Endothelial cell of umbilical vein (primary cell): ENCODE measurements around the gene HIVEP1. TPM values are rescaled to one million over a fixed set of nuclear protein-coding genes. Genes with fewer than 3 reads are reported as not detected.

Experiments
- BruUV-seq: library from RNA; stranded (reverse); fragments of 400-500 nt; replicated peaks from 2 replicates; lab custom pipeline; 2021; lab: Mats Ljungman, UMichigan
- CTCF ChIA-PET: fragments of 300-600, 350-600 bp; sonication (Branson Sonifier 250); formaldehyde crosslinking; loops from one replicate; lab custom pipeline; 2021; ENCODE audit warnings: antibody characterized with exemption, inconsistent platforms; lab: Charles Lee
- POLR2A ChIA-PET: fragments of 300-600, 350-600 bp; sonication (Branson Sonifier 250); formaldehyde crosslinking; loops from one replicate; lab custom pipeline; 2021; ENCODE audit warnings: antibody characterized with exemption, inconsistent platforms; lab: Charles Lee
- DNase-seq: peaks from one replicate; pipeline ENCODE4 v3.0.0-alpha.2; 2011; ENCODE audit warnings: low read depth, low spot score
- FAIRE-seq: peaks from 2 replicates; lab custom pipeline; 2011; peaks lifted over from hg19 to GRCh38; lab: Jason Lieb, UNC
- H2AFZ ChIP-seq: 2 replicates; pipeline ENCODE4 v1.6.0; 2012; ENCODE audit warnings: low read depth, low read length, control low read depth, inconsistent platforms
- H3K27ac ChIP-seq: 2 replicates; pipeline ENCODE4 v1.5.1; 2011; ENCODE audit warnings: low read depth, mild to moderate bottlenecking, control low read depth, low read length, moderate library complexity; ENCODE audit not compliant: insufficient read depth
- H3K27me3 ChIP-seq, 2 experiments: 2 replicates each; pipeline versions ENCODE4 v1.6.0 to v1.6.1; 2011; ENCODE audit warnings: low read length in 2 of 2, mixed read lengths in 1 of 2; ENCODE audit not compliant: control insufficient read depth in 2 of 2, insufficient read depth in 2 of 2
- H3K36me3 ChIP-seq, 2 experiments: 2 replicates in 1 of 2; 3 replicates in 1 of 2; pipeline ENCODE4 v1.5.1; 2011; ENCODE audit warnings: low read length in 2 of 2, mild to moderate bottlenecking in 1 of 2, moderate library complexity in 1 of 2; ENCODE audit not compliant: control insufficient read depth in 2 of 2, insufficient read depth in 2 of 2; ENCODE audit errors: extremely low read depth in 1 of 2
- H3K4me1 ChIP-seq: 3 replicates; pipeline ENCODE4 v1.5.1; 2011; ENCODE audit warnings: mild to moderate bottlenecking, low read length; ENCODE audit not compliant: control insufficient read depth, insufficient read depth; ENCODE audit errors: extremely low read depth
- H3K4me2 ChIP-seq: 2 replicates; pipeline ENCODE4 v1.6.1; 2011; ENCODE audit warnings: low read length, control low read depth, mixed read lengths; ENCODE audit not compliant: insufficient read depth
- H3K4me3 ChIP-seq, 3 experiments: fragments of 200-600 bp in 1 of 3; sonication (generic), shearing (Covaris generic) in 1 of 3; replicated peaks in 1 of 3; 2 replicates each; pipeline ENCODE4 v1.5.1; 2011 to 2016; ENCODE audit warnings: control low read depth in 3 of 3, low read length in 3 of 3, mild to moderate bottlenecking in 2 of 3, inconsistent platforms in 1 of 3, low read depth in 1 of 3, moderate library complexity in 1 of 3; ENCODE audit not compliant: insufficient read depth in 1 of 3
- H3K79me2 ChIP-seq: 2 replicates; pipeline ENCODE4 v1.6.0; 2012; ENCODE audit warnings: low read length, inconsistent platforms; ENCODE audit not compliant: control insufficient read depth, insufficient read depth
- H3K9ac ChIP-seq: replicated peaks from 2 replicates; pipeline ENCODE3; 2011; ENCODE audit warnings: low read length, control low read depth; ENCODE audit not compliant: insufficient read depth; ENCODE audit errors: extremely low read depth
- H3K9me1 ChIP-seq: replicated peaks from 3 replicates; pipeline ENCODE4 v1.6.0; 2011; ENCODE audit warnings: mild to moderate bottlenecking, low read length; ENCODE audit not compliant: control insufficient read depth, insufficient read depth; ENCODE audit errors: extremely low read depth
- H3K9me3 ChIP-seq: replicated peaks from 2 replicates; pipeline ENCODE4 v1.5.1; 2012; ENCODE audit warnings: low read length, inconsistent platforms; ENCODE audit not compliant: control insufficient read depth, insufficient read depth
- H4K20me1 ChIP-seq: replicated peaks from 2 replicates; pipeline ENCODE3; 2011; ENCODE audit warnings: mild to moderate bottlenecking, low read length; ENCODE audit not compliant: control insufficient read depth, insufficient read depth; ENCODE audit errors: extremely low read depth
- FOS ChIP-seq: IDR thresholded peaks from 2 replicates; pipeline ENCODE4 v1.6.1; 2011; ENCODE audit warnings: mild to moderate bottlenecking, low read length, moderate library complexity, borderline replicate concordance; ENCODE audit not compliant: insufficient read depth
- GATA2 ChIP-seq: IDR thresholded peaks from 2 replicates; pipeline ENCODE4 v1.7.0; 2011; ENCODE audit warnings: low read depth, mild to moderate bottlenecking, moderate library complexity, mixed read lengths, low read length; ENCODE audit not compliant: insufficient read length, insufficient read depth
- MAX ChIP-seq: IDR thresholded peaks from 2 replicates; pipeline ENCODE4 v1.6.1; 2011; ENCODE audit not compliant: insufficient read depth, insufficient read length
- POLR2A ChIP-seq: IDR thresholded peaks from 2 replicates; pipeline ENCODE4 v1.6.1; 2012; ENCODE audit warnings: low read depth, mild to moderate bottlenecking, control low read depth, low read length
- POLR2AphosphoS5 ChIP-seq: IDR thresholded peaks from 2 replicates; pipeline ENCODE4 v1.6.1; 2012; ENCODE audit warnings: low read depth, mild to moderate bottlenecking, control low read depth, low read length, moderate library complexity; ENCODE audit not compliant: insufficient read depth
- dilution Hi-C: fragments of 300-500 bp; cut with MboI; formaldehyde crosslinking; loops from one replicate; pipeline ENCODE4 v1.15.0; 2019; ENCODE audit warnings: low sequenced_read_pairs; ENCODE audit not compliant: extremely low pct_ligation_motif_present
- intact Hi-C: fragments of 100-400 bp; cut with micrococcal nuclease; formaldehyde crosslinking; loops from one replicate; pipeline ENCODE4 v1.10.0; 2022
- polyA plus RNA-seq, 4 experiments: library from polyadenylated mRNA; depleted of rRNA in 3 of 4; stranded (reverse) in 3 of 4; unstranded in 1 of 4; fragments of >200 nt; gene quantifications; 2 replicates each; pipeline versions ENCODE4 v1.2.1 to v1.2.3, GENCODE V29; 2011 to 2012; ENCODE audit warnings: missing spikeins in 1 of 4
- total RNA-seq: library from RNA; stranded (reverse); gene quantifications from 2 replicates; pipeline ENCODE4 v1.2.3, GENCODE V29; 2021

Gene HIVEP1
- total and polyA plus RNA-seq, 2 donors (not counting 3 experiments of a cell fraction or from before 2014, with no cell fraction given) = 33.5 to 49.2 TPM

GRCh38 chr6:12138381-12138780 is 126.3 kb downstream of the HIVEP1 start:
- CTCF ChIA-PET = interaction anchor here (1.4 kb wide), 1 partner anchor 12 kb away, joined by 4 read pairs; no protein-coding TSS in a partner anchor
- TF ChIP-seq FOS (no peak), GATA2 (no peak), POLR2AphosphoS5 (no peak), POLR2A (no peak), MAX (no peak)
- Histone ChIP-seq H3K9me3 (no peaks in the 10 kb centered on the region), H3K9ac (no peak overlapping the region), H4K20me1 (no peaks in the 10 kb centered on the region), H3K4me2 (no peak overlapping the region), H3K4me3 (no peak overlapping the region), H2AFZ (no peak overlapping the region), H3K27me3 (no peaks in the 10 kb centered on the region), H3K79me2 (no peaks in the 10 kb centered on the region), H3K36me3 (peaks cover 0 to 13% of the 10 kb centered on the region in 2 experiments), H3K4me1 (peaks cover 17% of the 10 kb centered on the region), H3K27ac (no peak overlapping the region), H3K9me1 (no peaks in the 10 kb centered on the region)
- intact Hi-C loops (no loop called here), dilution Hi-C loops (no loop called here)
- no TSS peak for BruUV-seq
- POLR2A ChIA-PET = no interaction called here
- no peak for DNase-seq
- no peak for FAIRE-seq

- intact Hi-C loops = no loop called here
- FAIRE-seq = no peak
- POLR2A ChIA-PET = no interaction called here
These were observed 126.8 kb downstream of the HIVEP1 start for GRCh38 chr6:12138936-12139335.

More at GRCh38 chr6:12138936-12139335, 126.8 kb downstream of the HIVEP1 start:
- no TSS peak for BruUV-seq
- H3K79me2 ChIP-seq = no peaks in the 10 kb centered on the region
- DNase-seq = no peak
- H4K20me1 ChIP-seq = no peaks in the 10 kb centered on the region
- CTCF ChIA-PET = no interaction called here
- no peaks in the 10 kb centered on the region for H3K9me1 ChIP-seq
- H3K4me2 ChIP-seq = no peak overlapping the region
- TF ChIP-seq MAX = no peak
- dilution Hi-C loops = no loop called here
- peaks cover 17% of the 10 kb centered on the region for H3K4me1 ChIP-seq
- no peaks in the 10 kb centered on the region for H3K9me3 ChIP-seq
- H3K9ac ChIP-seq = no peak overlapping the region
- H3K36me3 ChIP-seq = peaks cover 0 to 13% of the 10 kb centered on the region in 2 experiments
- H3K27ac ChIP-seq = no peak overlapping the region
- no peaks in the 10 kb centered on the region for H3K27me3 ChIP-seq
- H2AFZ ChIP-seq = no peak overlapping the region
- no peak overlapping the region for H3K4me3 ChIP-seq
